Upper lobe of left lung (tissue), 6 donors: ENCODE results near the gene TFCP2L1. TPM values are rescaled to one million over a fixed set of nuclear protein-coding genes. Genes with fewer than 3 reads are reported as not detected.

Experiments used
- ATAC-seq, 2 donors: fragments of 200-7000 bp; cut with Tn5 transposase; one replicate each; pipeline ENCODE4 v1.9.1; 2022; ENCODE audit warnings: mild to moderate bottlenecking in 2 of 2, moderate library complexity in 2 of 2; ENCODE audit not compliant: low FRiP score in 2 of 2
- DNase-seq, 2 donors: peaks; one replicate each; pipeline ENCODE4 v3.0.0-alpha.2; 2019 to 2020
- H3K27ac ChIP-seq, 4 donors: fragments of 200-600 bp; sonication (generic); one replicate each; pipeline ENCODE4 v1.5.1; 2016 to 2019
- H3K27me3 ChIP-seq, 4 donors: fragments of 200-600 bp; sonication (generic); one replicate each; pipeline ENCODE4 v1.5.1; 2017 to 2019
- H3K36me3 ChIP-seq, 4 donors: fragments of 200-600 bp; sonication (generic); one replicate each; pipeline ENCODE4 v1.5.1; 2016 to 2019
- H3K4me1 ChIP-seq, 4 donors: fragments of 200-600 bp; sonication (generic); one replicate each; pipeline ENCODE4 v1.5.1; 2018 to 2019
- H3K4me3 ChIP-seq, 4 donors: fragments of 200-600 bp; sonication (generic); one replicate each; pipeline ENCODE4 v1.5.1; 2017 to 2019; ENCODE audit warnings: mild to moderate bottlenecking in 2 of 4, moderate library complexity in 1 of 4
- H3K9me3 ChIP-seq, 4 donors: fragments of 200-600 bp; sonication (generic); one replicate each; pipeline ENCODE4 v1.5.1; 2018 to 2019
- EP300 ChIP-seq, 4 donors: sonication (generic); formaldehyde crosslinking; IDR thresholded peaks; one replicate each; pipeline ENCODE4 v1.5.1; 2017; ENCODE audit warnings: antibody characterized with exemption in 4 of 4, control low read depth in 2 of 4
- POLR2A ChIP-seq, 4 donors: fragments of 450-650 bp; IDR thresholded peaks; one replicate each; pipeline ENCODE4 v1.5.1; 2016 to 2017; ENCODE audit warnings: antibody characterized with exemption in 4 of 4, mild to moderate bottlenecking in 2 of 4
- POLR2AphosphoS5 ChIP-seq, 2 donors: sonication (generic); formaldehyde crosslinking; IDR thresholded peaks; one replicate each; pipeline ENCODE4 v1.5.1; 2017; ENCODE audit warnings: antibody characterized with exemption in 2 of 2
- WGBS, 2 donors: methylation state at CpG; one replicate each; pipeline ENCODE4 v1.1.5; 2017 to 2018; 5-methylcytosine and 5-hydroxymethylcytosine counted together
- total RNA-seq, 6 donors: library from RNA; depleted of rRNA in 4 of 6; stranded (reverse); fragments of >200 nt in 4 of 6; gene quantifications; one replicate each; pipeline versions ENCODE4 v1.1.0 to v1.2.1, GENCODE V29; 2016 to 2021
- TF ChIP-seq, protein P1 (sequence below), 6 experiments: fragments of 450-650 bp in 4 of 6; fragments of 200-600 bp in 2 of 6; sonication (generic) in 2 of 6; IDR thresholded peaks; one replicate each; pipeline ENCODE4 v1.5.1; 2016 to 2019; ENCODE audit warnings: antibody characterized with exemption in 6 of 6
- donor health status: DM: no; HTN: no; CAD: no; lungs with moderate emphysema.
- donor health status: DM: no; HTN: yes; CAD: no; lungs with severe emphysema.

The TFCP2L1 gene
- total RNA-seq, 6 donors from 2014 or later: 15.3 to 47.1 (median 33.7) TPM

DNA sequence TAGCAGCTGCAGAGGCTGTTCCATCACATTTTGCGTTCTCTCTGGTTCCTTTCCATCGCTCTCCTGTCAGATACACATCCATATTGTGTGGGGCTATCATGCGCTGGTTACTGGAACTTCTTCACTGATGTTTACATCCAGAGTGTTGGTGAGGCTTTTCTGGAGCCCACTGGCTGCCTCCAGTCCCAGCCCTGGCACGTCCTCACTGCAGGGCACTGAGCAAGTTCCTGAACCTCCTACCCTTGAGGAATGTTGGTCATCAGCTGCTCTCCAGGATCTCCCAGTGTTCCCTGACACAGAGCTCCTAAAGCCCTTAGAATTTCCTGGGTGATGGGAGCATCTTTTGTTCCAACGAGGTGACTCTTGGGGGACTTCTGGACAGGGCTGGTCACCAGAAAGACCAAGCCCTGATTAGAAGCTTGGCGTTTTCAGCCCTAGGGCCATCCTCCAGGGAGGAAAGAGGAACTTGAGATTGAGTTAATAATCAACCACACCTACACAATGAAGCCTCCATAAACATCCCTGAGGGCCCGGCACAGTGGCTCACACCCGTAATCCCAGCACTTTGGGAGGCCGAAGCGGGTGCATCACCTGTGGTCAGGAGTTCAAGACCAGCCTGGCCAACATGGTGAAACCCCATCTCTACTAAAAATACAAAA lies 81.3 kb downstream of the TFCP2L1 start:
- DNase-seq (no peak), ATAC-seq (no peak)
- Histone ChIP-seq H3K4me1 (peaks cover 0 to 12% (median 3%) of the 10 kb centered on the region in 4 donors), H3K27me3 (no peaks in the 10 kb centered on the region), H3K27ac (no peak overlapping the region), H3K9me3 (no peaks in the 10 kb centered on the region), H3K36me3 (no peaks in the 10 kb centered on the region), H3K4me3 (no peak overlapping the region)
- WGBS, 2 donors: 75 to 85% methylated on average over 9 to 10 of the region's 10 CpGs
- TF ChIP-seq POLR2A (IDR thresholded peaks at IDR 0.05): no peak
- TF ChIP-seq EP300 (IDR thresholded peaks at IDR 0.05): no peak
- TF ChIP-seq, protein P1, sequence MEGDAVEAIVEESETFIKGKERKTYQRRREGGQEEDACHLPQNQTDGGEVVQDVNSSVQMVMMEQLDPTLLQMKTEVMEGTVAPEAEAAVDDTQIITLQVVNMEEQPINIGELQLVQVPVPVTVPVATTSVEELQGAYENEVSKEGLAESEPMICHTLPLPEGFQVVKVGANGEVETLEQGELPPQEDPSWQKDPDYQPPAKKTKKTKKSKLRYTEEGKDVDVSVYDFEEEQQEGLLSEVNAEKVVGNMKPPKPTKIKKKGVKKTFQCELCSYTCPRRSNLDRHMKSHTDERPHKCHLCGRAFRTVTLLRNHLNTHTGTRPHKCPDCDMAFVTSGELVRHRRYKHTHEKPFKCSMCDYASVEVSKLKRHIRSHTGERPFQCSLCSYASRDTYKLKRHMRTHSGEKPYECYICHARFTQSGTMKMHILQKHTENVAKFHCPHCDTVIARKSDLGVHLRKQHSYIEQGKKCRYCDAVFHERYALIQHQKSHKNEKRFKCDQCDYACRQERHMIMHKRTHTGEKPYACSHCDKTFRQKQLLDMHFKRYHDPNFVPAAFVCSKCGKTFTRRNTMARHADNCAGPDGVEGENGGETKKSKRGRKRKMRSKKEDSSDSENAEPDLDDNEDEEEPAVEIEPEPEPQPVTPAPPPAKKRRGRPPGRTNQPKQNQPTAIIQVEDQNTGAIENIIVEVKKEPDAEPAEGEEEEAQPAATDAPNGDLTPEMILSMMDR (IDR thresholded peaks at IDR 0.05): no peak
- no peak for TF ChIP-seq POLR2AphosphoS5 (IDR thresholded peaks at IDR 0.05)

DNA sequence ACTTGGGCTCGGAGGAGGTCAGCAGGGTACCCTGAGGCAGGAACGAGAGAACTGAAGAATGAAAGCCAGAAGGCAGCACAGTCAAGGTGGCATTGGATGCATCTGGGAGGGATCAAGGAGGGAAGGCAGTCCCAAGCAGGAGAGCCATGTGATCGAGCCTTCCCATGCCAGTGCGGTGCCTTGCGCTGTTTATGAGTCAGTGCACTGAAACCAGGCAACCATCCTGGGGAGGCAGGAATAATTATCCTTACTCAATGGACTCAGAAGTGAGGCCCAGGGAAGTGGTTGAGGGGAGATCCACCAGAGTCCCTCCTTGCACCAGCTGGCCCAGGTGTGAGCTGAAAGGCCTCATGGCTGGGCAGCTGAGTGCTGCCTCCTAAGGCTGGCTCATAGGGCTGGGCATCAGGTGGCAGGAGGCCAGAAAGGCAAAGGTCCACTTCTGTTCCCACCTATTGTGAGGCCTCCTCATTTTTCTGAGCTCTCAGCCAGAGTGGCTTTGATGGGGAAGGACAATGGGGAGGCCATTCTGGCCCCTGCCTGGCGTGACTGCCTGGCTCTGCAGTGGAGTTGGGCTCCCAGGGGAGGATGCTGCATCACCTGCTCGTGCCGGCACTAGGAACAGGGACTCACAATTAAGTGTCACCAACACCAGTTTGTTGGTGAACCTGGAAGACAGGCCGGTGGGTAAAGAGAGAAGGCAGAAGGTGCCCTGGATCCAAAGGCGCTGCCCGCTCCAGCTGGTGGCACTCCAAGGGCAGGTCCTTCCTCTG lies 82.3 kb downstream of the TFCP2L1 start:
- no peak for DNase-seq
- no peak overlapping the region for H3K27ac ChIP-seq

DNA sequence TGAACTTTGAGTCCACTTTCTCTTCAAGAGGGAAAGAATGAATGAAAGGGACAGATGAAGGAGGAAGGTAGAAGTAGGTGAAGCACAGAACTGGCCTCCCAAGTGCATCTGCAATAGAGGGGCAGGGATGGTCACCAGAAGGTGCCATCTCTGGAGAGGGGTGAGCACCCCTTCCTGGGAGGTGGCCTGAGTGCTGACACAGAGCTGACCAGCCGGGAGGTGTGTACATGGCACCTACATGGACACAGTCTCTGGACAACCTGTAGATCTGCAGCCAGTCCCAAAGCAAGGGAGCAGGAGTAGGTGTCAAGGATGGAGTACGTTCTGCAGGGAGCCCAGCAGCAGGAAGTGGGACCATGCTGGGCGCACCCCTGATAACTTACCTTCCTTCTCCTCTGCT lies 83.2 kb downstream of the TFCP2L1 start:
- 84 to 96% methylated on average over 3 of the region's 3 CpGs for WGBS, 2 donors
- H3K4me1 ChIP-seq: peaks cover 3 to 25% (median 20%) of the 10 kb centered on the region in 4 donors
- no peak overlapping the region for H3K27ac ChIP-seq
- H3K9me3 ChIP-seq: no peaks in the 10 kb centered on the region
- DNase-seq (no peak), ATAC-seq (no peak)
- no peak overlapping the region for H3K4me3 ChIP-seq
- no peaks in the 10 kb centered on the region for H3K27me3 ChIP-seq
- H3K36me3 ChIP-seq: no peaks in the 10 kb centered on the region
- TF ChIP-seq, protein P1 (IDR thresholded peaks at IDR 0.05): no peak
- no peak for TF ChIP-seq POLR2AphosphoS5 (IDR thresholded peaks at IDR 0.05)
- no peak for TF ChIP-seq POLR2A (IDR thresholded peaks at IDR 0.05)
- no peak for TF ChIP-seq EP300 (IDR thresholded peaks at IDR 0.05)

More for the DNA sequence above, 82.3 kb downstream of the TFCP2L1 start:
- Histone ChIP-seq H3K36me3 (no peaks in the 10 kb centered on the region), H3K4me1 (peaks cover 0 to 21% (median 13%) of the 10 kb centered on the region in 4 donors), H3K27me3 (no peaks in the 10 kb centered on the region), H3K9me3 (no peaks in the 10 kb centered on the region), H3K4me3 (no peak overlapping the region)
- 84 to 89% methylated on average over 8 to 11 of the region's 11 CpGs for WGBS, 2 donors
- TF ChIP-seq POLR2A (IDR thresholded peaks at IDR 0.05): no peak
- TF ChIP-seq, protein P1 (IDR thresholded peaks at IDR 0.05): no peak
- no peak for ATAC-seq

DNA sequence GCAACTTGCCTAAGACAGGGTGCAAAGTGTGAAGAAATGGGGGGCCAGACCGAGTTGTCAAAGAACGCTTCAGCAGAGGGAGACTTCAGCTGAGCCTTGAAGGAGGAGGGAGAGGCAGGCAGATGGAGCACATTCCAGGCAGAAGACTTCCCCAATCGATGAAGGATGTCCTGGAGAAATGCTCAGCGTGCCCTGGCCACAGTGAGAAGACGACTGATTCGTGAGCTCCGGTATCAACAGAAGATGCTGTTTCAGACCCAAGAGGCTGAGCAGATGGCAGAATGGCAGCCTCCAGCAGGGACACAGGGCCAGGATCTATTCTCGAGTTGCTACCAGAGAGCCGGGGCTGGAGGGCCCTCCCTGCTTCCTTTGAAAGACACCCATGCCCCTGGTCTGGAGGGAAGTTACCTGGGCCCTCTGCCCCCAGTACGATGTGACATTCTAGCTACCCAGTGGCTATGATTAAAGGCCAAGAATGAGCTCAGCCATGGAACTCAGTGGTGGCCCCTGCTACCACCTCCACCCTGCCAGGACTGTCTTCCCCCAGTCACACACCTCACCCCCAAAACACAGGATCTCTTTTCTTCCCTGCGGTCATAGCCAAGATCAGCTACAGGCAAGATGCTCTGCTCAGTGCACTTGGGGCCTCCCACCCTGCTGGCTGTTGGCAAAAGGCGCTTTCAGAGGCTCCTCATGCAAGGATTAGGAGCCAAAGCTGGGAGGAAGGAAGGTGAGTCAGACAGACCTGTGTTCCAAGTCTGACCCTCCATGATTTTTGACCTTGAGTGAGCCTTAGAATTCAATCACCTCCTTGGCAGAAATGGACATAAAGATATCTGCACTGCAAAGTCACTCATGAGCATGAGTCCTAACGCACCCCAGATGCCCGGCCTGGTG lies 84.3 kb downstream of the TFCP2L1 start:
- H3K4me1 ChIP-seq: peaks cover 10 to 36% (median 31%) of the 10 kb centered on the region in 4 donors
- H3K27ac ChIP-seq: no peak overlapping the region
- no peak for ATAC-seq
- no peak for TF ChIP-seq POLR2A (IDR thresholded peaks at IDR 0.05)
- no peak for TF ChIP-seq POLR2AphosphoS5 (IDR thresholded peaks at IDR 0.05)
- TF ChIP-seq, protein P1 (IDR thresholded peaks at IDR 0.05): no peak
- TF ChIP-seq EP300 (IDR thresholded peaks at IDR 0.05): no peak
- H3K9me3 ChIP-seq: no peaks in the 10 kb centered on the region
- WGBS, 2 donors: 87 to 92% methylated on average over 10 to 14 of the region's 14 CpGs
- DNase-seq: no peak
- H3K27me3 ChIP-seq: no peaks in the 10 kb centered on the region
- no peaks in the 10 kb centered on the region for H3K36me3 ChIP-seq
- no peak overlapping the region for H3K4me3 ChIP-seq
